GM21390 (cell line): ENCODE results near the gene RGS1.

ENCODE experiments used
- ATAC-seq: cut with Tn5 transposase; IDR thresholded peaks from one replicate; pipeline ENCODE4 v1.9.1; 2021; ENCODE audit not compliant: unreplicated experiment

RGS1 gene

GRCh38 chr1:192553741-192554140, 21.8 kb upstream of the RGS1 start:
- no peak for ATAC-seq

- ATAC-seq, result no peak
These were observed 20.7 kb upstream of the RGS1 start for GRCh38 chr1:192554904-192555303.

GRCh38 chr1:192555399-192555798, 20.2 kb upstream of the RGS1 start:
- ATAC-seq, result no peak

GRCh38 chr1:192557841-192558595, 17.6 kb upstream of the RGS1 start:
- no peak for ATAC-seq

GRCh38 chr1:192559115-192560006, 16.2 kb upstream of the RGS1 start:
- peak; percentile 79 for ATAC-seq

- ATAC-seq, result no peak
These were observed 14.3 kb upstream of the RGS1 start for GRCh38 chr1:192561301-192561700.

- ATAC-seq, result no peak
These were observed 12.4 kb upstream of the RGS1 start for GRCh38 chr1:192563129-192563528.

GRCh38 chr1:192564099-192564498, 11.5 kb upstream of the RGS1 start:
- no peak for ATAC-seq

GRCh38 chr1:192565946-192566345, 9.6 kb upstream of the RGS1 start:
- ATAC-seq, result no peak

- ATAC-seq, result no peak
These were observed 8.9 kb upstream of the RGS1 start for GRCh38 chr1:192566657-192567056.

GRCh38 chr1:192568063-192568462, 7.5 kb upstream of the RGS1 start:
- no peak for ATAC-seq

GRCh38 chr1:192571668-192572067, 3.9 kb upstream of the RGS1 start:
- no peak for ATAC-seq

GRCh38 chr1:192573499-192573898, 2.1 kb upstream of the RGS1 start:
- ATAC-seq, result no peak

GRCh38 chr1:192574073-192574472, 1.5 kb upstream of the RGS1 start:
- no peak for ATAC-seq

GRCh38 chr1:192576190-192577144, 894 bp downstream of the RGS1 start:
- no peak for ATAC-seq

GRCh38 chr1:192577145-192578140, 1.9 kb downstream of the RGS1 start:
- no peak for ATAC-seq

- ATAC-seq, result no peak
These were observed 2.8 kb downstream of the RGS1 start for GRCh38 chr1:192578144-192578909.

- ATAC-seq, result peak; percentile 18
These were observed 3.6 kb downstream of the RGS1 start for GRCh38 chr1:192579010-192579738.
